ENCODE results near the gene KRTAP12-2. TPM values are rescaled to one million over a fixed set of nuclear protein-coding genes. Genes with fewer than 3 reads are reported as not detected.

Gene KRTAP12-2
- total and polyA plus RNA-seq, 2 donors (not counting 3 experiments of a cell fraction or from before 2014, with no cell fraction given), result not detected

GRCh38 chr21:44616591-44616926, 50.2 kb downstream of the KRTAP12-2 start:
- Histone ChIP-seq H4K20me1 (replicated peaks; ENCODE audit: control insufficient read depth, extremely low read depth, insufficient read depth, low read length) (no peaks in the 10 kb centered on the region), H3K4me1 (ENCODE audit: control insufficient read depth, extremely low read depth, insufficient read depth, low read length) (no peaks in the 10 kb centered on the region), H3K27ac (ENCODE audit: insufficient read depth, low read depth, low read length) (no peak overlapping the region), H3K79me2 (ENCODE audit: control insufficient read depth, insufficient read depth, low read length) (no peaks in the 10 kb centered on the region), H2AFZ (ENCODE audit: low read depth, low read length) (no peak overlapping the region), H3K36me3 (ENCODE audit: control insufficient read depth in 2 of 2, extremely low read depth in 1 of 2, insufficient read depth in 2 of 2, low read length in 2 of 2) (no peaks in the 10 kb centered on the region), H3K9ac (replicated peaks; ENCODE audit: extremely low read depth, insufficient read depth, low read length) (no peak overlapping the region), H3K4me2 (ENCODE audit: insufficient read depth, low read length) (no peak overlapping the region), H3K9me1 (replicated peaks; ENCODE audit: control insufficient read depth, extremely low read depth, insufficient read depth, low read length) (no peaks in the 10 kb centered on the region), H3K4me3 (replicated peaks in 1 of 3; ENCODE audit: insufficient read depth in 1 of 3, low read depth in 1 of 3, low read length in 3 of 3) (no peak overlapping the region), H3K9me3 (replicated peaks; ENCODE audit: control insufficient read depth, insufficient read depth, low read length) (peaks cover 4% of the 10 kb centered on the region), H3K27me3 (ENCODE audit: control insufficient read depth in 2 of 2, insufficient read depth in 2 of 2, low read length in 2 of 2) (no peaks in the 10 kb centered on the region)
- dilution Hi-C loops (cut with MboI; ENCODE audit: extremely low pct_ligation_motif_present, low sequenced_read_pairs), result no loop called here
- DNase-seq (ENCODE audit: low read depth, low spot score), result no peak
- intact Hi-C loops (cut with micrococcal nuclease), result no loop called here
- POLR2A ChIA-PET, result no interaction called here
- TF ChIP-seq, protein P1, sequence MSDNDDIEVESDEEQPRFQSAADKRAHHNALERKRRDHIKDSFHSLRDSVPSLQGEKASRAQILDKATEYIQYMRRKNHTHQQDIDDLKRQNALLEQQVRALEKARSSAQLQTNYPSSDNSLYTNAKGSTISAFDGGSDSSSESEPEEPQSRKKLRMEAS (IDR thresholded peaks at IDR 0.05; ENCODE audit: insufficient read depth, insufficient read length), result no peak
- TF ChIP-seq EZH2 (IDR thresholded peaks at IDR 0.05; ENCODE audit: borderline replicate concordance, low read depth, low read length, severe bottlenecking) (no peak), POLR2A (IDR thresholded peaks at IDR 0.05; ENCODE audit: low read depth, low read length) (no peak), POLR2AphosphoS5 (IDR thresholded peaks at IDR 0.05; ENCODE audit: insufficient read depth, low read depth, low read length) (no peak), GATA2 (IDR thresholded peaks at IDR 0.05; ENCODE audit: insufficient read depth, insufficient read length, low read depth, low read length) (no peak), FOS (IDR thresholded peaks at IDR 0.05; ENCODE audit: borderline replicate concordance, insufficient read depth, low read length) (no peak), JUN (IDR thresholded peaks at IDR 0.05; ENCODE audit: borderline replicate concordance, insufficient read depth, insufficient read length, low read depth) (no peak), MYC (IDR thresholded peaks at IDR 0.05; ENCODE audit: low read depth, low read length) (no peak), CTCF (IDR thresholded peaks at IDR 0.05; ENCODE audit: extremely low read depth in 1 of 2, insufficient read depth in 1 of 2, low read depth in 1 of 2, low read length in 2 of 2) (no peak)
- CTCF ChIA-PET, result no interaction called here
- no peak for FAIRE-seq
- BruUV-seq (replicated peaks), result no TSS peak

Small RNA genes within 50 kb of the gene (small RNA-seq; reads per million reads assigned to genes)
- gene KRTAP12-6P (ENCODE audit: insufficient read depth, insufficient read length, low read depth, low replicate concordance), result not detected

Other genes with a start within 250 kb of the KRTAP12-2 start
- gene LRRC3, start 211.4 kb downstream of the KRTAP12-2 start, total RNA-seq, result 4.2 and 4.8 TPM in 2 replicates
- 4.9 and 5.1 TPM in 2 replicates for gene LRRC3, start 211.4 kb downstream of the KRTAP12-2 start, polyA plus RNA-seq
- not detected in 2 replicates for gene KRTAP10-1, start 126.7 kb downstream of the KRTAP12-2 start, total RNA-seq
- not detected in 2 replicates for gene KRTAP10-1, start 126.7 kb downstream of the KRTAP12-2 start, polyA plus RNA-seq
- not detected in 2 replicates for gene KRTAP10-2, start 115.4 kb downstream of the KRTAP12-2 start, total RNA-seq
- not detected in 2 replicates for gene KRTAP10-2, start 115.4 kb downstream of the KRTAP12-2 start, polyA plus RNA-seq
- not detected in 2 replicates for gene KRTAP10-3, start 108.1 kb downstream of the KRTAP12-2 start, total RNA-seq
- gene KRTAP10-3, start 108.1 kb downstream of the KRTAP12-2 start, polyA plus RNA-seq, result not detected in 2 replicates
- gene KRTAP10-4, start 93.2 kb downstream of the KRTAP12-2 start, total RNA-seq, result not detected in 2 replicates
- not detected in 2 replicates for gene KRTAP10-4, start 93.2 kb downstream of the KRTAP12-2 start, polyA plus RNA-seq
- gene KRTAP10-5, start 86.3 kb downstream of the KRTAP12-2 start, total RNA-seq, result not detected in 2 replicates
- gene KRTAP10-5, start 86.3 kb downstream of the KRTAP12-2 start, polyA plus RNA-seq, result not detected in 2 replicates
- gene KRTAP10-6, start 74.4 kb downstream of the KRTAP12-2 start, total RNA-seq, result not detected in 2 replicates
- gene KRTAP10-6, start 74.4 kb downstream of the KRTAP12-2 start, polyA plus RNA-seq, result not detected in 2 replicates
- not detected in 2 replicates for gene KRTAP10-7, start 66.3 kb downstream of the KRTAP12-2 start, total RNA-seq
- gene KRTAP10-7, start 66.3 kb downstream of the KRTAP12-2 start, polyA plus RNA-seq, result not detected in 2 replicates
- gene KRTAP10-8, start 54.8 kb downstream of the KRTAP12-2 start, total RNA-seq, result not detected in 2 replicates
- gene KRTAP10-8, start 54.8 kb downstream of the KRTAP12-2 start, polyA plus RNA-seq, result not detected in 2 replicates
- gene KRTAP10-9, start 39.8 kb downstream of the KRTAP12-2 start, total RNA-seq, result not detected in 2 replicates
- gene KRTAP10-9, start 39.8 kb downstream of the KRTAP12-2 start, polyA plus RNA-seq, result not detected in 2 replicates
- not detected in 2 replicates for gene KRTAP10-10, start 29.6 kb downstream of the KRTAP12-2 start, total RNA-seq
- not detected in 2 replicates for gene KRTAP10-10, start 29.6 kb downstream of the KRTAP12-2 start, polyA plus RNA-seq
- gene KRTAP10-11, start 20.5 kb downstream of the KRTAP12-2 start, total RNA-seq, result not detected in 2 replicates
- gene KRTAP10-11, start 20.5 kb downstream of the KRTAP12-2 start, polyA plus RNA-seq, result not detected in 2 replicates
- not detected in 2 replicates for gene KRTAP12-4, start 12.3 kb downstream of the KRTAP12-2 start, total RNA-seq
- gene KRTAP12-4, start 12.3 kb downstream of the KRTAP12-2 start, polyA plus RNA-seq, result not detected in 2 replicates
- gene KRTAP12-3, start 9.0 kb downstream of the KRTAP12-2 start, total RNA-seq, result not detected in 2 replicates
- gene KRTAP12-3, start 9.0 kb downstream of the KRTAP12-2 start, polyA plus RNA-seq, result not detected in 2 replicates
- not detected in 2 replicates for gene KRTAP12-1, start 15.2 kb upstream of the KRTAP12-2 start, total RNA-seq
- not detected in 2 replicates for gene KRTAP12-1, start 15.2 kb upstream of the KRTAP12-2 start, polyA plus RNA-seq
- gene KRTAP10-12, start 30.2 kb upstream of the KRTAP12-2 start, total RNA-seq, result not detected in 2 replicates
- not detected in 2 replicates for gene KRTAP10-12, start 30.2 kb upstream of the KRTAP12-2 start, polyA plus RNA-seq
- gene TSPEAR, start 44.6 kb upstream of the KRTAP12-2 start, total RNA-seq, result not detected in 2 replicates
- 0.01 TPM in 1 of 2 replicates, not detected in the other for gene TSPEAR, start 44.6 kb upstream of the KRTAP12-2 start, polyA plus RNA-seq
- gene UBE2G2, start 134.9 kb upstream of the KRTAP12-2 start, total RNA-seq, result 114 and 117 TPM in 2 replicates
- gene UBE2G2, start 134.9 kb upstream of the KRTAP12-2 start, polyA plus RNA-seq, result 86.4 and 95.0 TPM in 2 replicates
- 99.7 and 102 TPM in 2 replicates for gene SUMO3, start 151.1 kb upstream of the KRTAP12-2 start, total RNA-seq
- gene SUMO3, start 151.1 kb upstream of the KRTAP12-2 start, polyA plus RNA-seq, result 109 and 123 TPM in 2 replicates
- gene PTTG1IP, start 206.8 kb upstream of the KRTAP12-2 start, total RNA-seq, result 406 and 415 TPM in 2 replicates
- 313 and 342 TPM in 2 replicates for gene PTTG1IP, start 206.8 kb upstream of the KRTAP12-2 start, polyA plus RNA-seq

Data from endothelial cell of umbilical vein (primary cell).